Neuron (in vitro differentiated cells): ENCODE results near the gene TMEM130.

Experiments
- H2AFZ ChIP-seq: one replicate; pipeline ENCODE4 v1.6.1; 2013; ENCODE audit warnings: low read depth, mild to moderate bottlenecking, inconsistent platforms, low read length, moderate library complexity
- H3K27me3 ChIP-seq: one replicate; pipeline ENCODE4 v1.6.1; 2013; ENCODE audit warnings: low read length; ENCODE audit not compliant: insufficient read depth
- H3K36me3 ChIP-seq: one replicate; pipeline ENCODE4 v1.6.1; 2013; ENCODE audit warnings: low read length; ENCODE audit not compliant: insufficient read depth
- H3K4me1 ChIP-seq: one replicate; pipeline ENCODE4 v1.6.1; 2013; ENCODE audit warnings: low read length; ENCODE audit not compliant: insufficient read depth
- H3K4me3 ChIP-seq: 2 replicates; pipeline ENCODE4 v1.5.1; 2013; ENCODE audit warnings: mild to moderate bottlenecking, low read length, moderate library complexity
- H3K9me3 ChIP-seq: one replicate; pipeline ENCODE4 v1.6.1; 2013; ENCODE audit warnings: low read length

The TMEM130 gene

GRCh38 chr7:98869597-98870120 lies at the start of gene TMEM130:
Gene TMEM130 (minus strand): TSS chr7:98870014. CDS start chr7:98869861, 153 bp downstream.
- Histone ChIP-seq H3K4me3 (peak within 1 kb of the TSS; percentile 49), H3K36me3 (no peaks in the 10 kb centered on the region), H3K4me1 (peaks cover 16% of the 10 kb centered on the region), H2AFZ (peak within 1 kb of the TSS; percentile 71), H3K27me3 (peaks cover 33% of the 10 kb centered on the region), H3K9me3 (no peaks in the 10 kb centered on the region)

- Histone ChIP-seq H3K4me1 (no peaks in the 10 kb centered on the region), H3K4me3 (no peak overlapping the region), H3K36me3 (peaks cover 78% of the 10 kb centered on the region), H2AFZ (no peak overlapping the region), H3K9me3 (no peaks in the 10 kb centered on the region), H3K27me3 (no peaks in the 10 kb centered on the region)
These were observed 47.5 kb upstream of the TMEM130 start for GRCh38 chr7:98917331-98917730.

GRCh38 chr7:98913612-98914011 lies 43.8 kb upstream of the TMEM130 start:
- peaks cover 79% of the 10 kb centered on the region for H3K36me3 ChIP-seq
- H3K27me3 ChIP-seq: no peaks in the 10 kb centered on the region
- H3K4me1 ChIP-seq: no peaks in the 10 kb centered on the region
- no peaks in the 10 kb centered on the region for H3K9me3 ChIP-seq
- H2AFZ ChIP-seq: no peak overlapping the region
- no peak overlapping the region for H3K4me3 ChIP-seq

GRCh38 chr7:98913026-98913425 lies 43.2 kb upstream of the TMEM130 start:
- no peaks in the 10 kb centered on the region for H3K4me1 ChIP-seq
- H3K36me3 ChIP-seq: peaks cover 81% of the 10 kb centered on the region
- H3K27me3 ChIP-seq: no peaks in the 10 kb centered on the region
- no peak overlapping the region for H3K4me3 ChIP-seq
- no peaks in the 10 kb centered on the region for H3K9me3 ChIP-seq
- H2AFZ ChIP-seq: no peak overlapping the region

- peaks cover 84% of the 10 kb centered on the region for H3K36me3 ChIP-seq
These were observed 42.1 kb upstream of the TMEM130 start for GRCh38 chr7:98911916-98912315.

GRCh38 chr7:98910427-98910826 lies 40.6 kb upstream of the TMEM130 start:
- H3K4me3 ChIP-seq: no peak overlapping the region
- no peaks in the 10 kb centered on the region for H3K4me1 ChIP-seq
- peaks cover 77% of the 10 kb centered on the region for H3K36me3 ChIP-seq
- no peak overlapping the region for H2AFZ ChIP-seq
- H3K27me3 ChIP-seq: no peaks in the 10 kb centered on the region
- H3K9me3 ChIP-seq: no peaks in the 10 kb centered on the region

More at GRCh38 chr7:98911916-98912315, 42.1 kb upstream of the TMEM130 start:
- H3K4me1 ChIP-seq: no peaks in the 10 kb centered on the region
- no peak overlapping the region for H3K4me3 ChIP-seq
- no peaks in the 10 kb centered on the region for H3K27me3 ChIP-seq
- no peaks in the 10 kb centered on the region for H3K9me3 ChIP-seq
- no peak overlapping the region for H2AFZ ChIP-seq

- H3K4me1 ChIP-seq: no peaks in the 10 kb centered on the region
- H3K36me3 ChIP-seq: peaks cover 81% of the 10 kb centered on the region
- H3K27me3 ChIP-seq: no peaks in the 10 kb centered on the region
- no peaks in the 10 kb centered on the region for H3K9me3 ChIP-seq
- H2AFZ ChIP-seq: no peak overlapping the region
- no peak overlapping the region for H3K4me3 ChIP-seq
These were observed 39.7 kb upstream of the TMEM130 start for GRCh38 chr7:98909487-98909886.

GRCh38 chr7:98908585-98908984 lies 38.8 kb upstream of the TMEM130 start:
- H2AFZ ChIP-seq: no peak overlapping the region
- no peaks in the 10 kb centered on the region for H3K9me3 ChIP-seq
- H3K36me3 ChIP-seq: peaks cover 82% of the 10 kb centered on the region
- H3K27me3 ChIP-seq: no peaks in the 10 kb centered on the region
- no peak overlapping the region for H3K4me3 ChIP-seq
- H3K4me1 ChIP-seq: no peaks in the 10 kb centered on the region

GRCh38 chr7:98907570-98907969 lies 37.8 kb upstream of the TMEM130 start:
- Histone ChIP-seq H3K36me3 (peaks cover 82% of the 10 kb centered on the region), H3K4me3 (no peak overlapping the region), H3K9me3 (no peaks in the 10 kb centered on the region), H3K4me1 (no peaks in the 10 kb centered on the region), H2AFZ (no peak overlapping the region), H3K27me3 (no peaks in the 10 kb centered on the region)

- Histone ChIP-seq H3K4me3 (no peak overlapping the region), H2AFZ (no peak overlapping the region), H3K4me1 (no peaks in the 10 kb centered on the region), H3K36me3 (peaks cover 85% of the 10 kb centered on the region), H3K9me3 (no peaks in the 10 kb centered on the region), H3K27me3 (no peaks in the 10 kb centered on the region)
These were observed 33.4 kb upstream of the TMEM130 start for GRCh38 chr7:98903246-98903645.

GRCh38 chr7:98902523-98902922 lies 32.7 kb upstream of the TMEM130 start:
- no peaks in the 10 kb centered on the region for H3K9me3 ChIP-seq
- H2AFZ ChIP-seq: no peak overlapping the region
- no peaks in the 10 kb centered on the region for H3K4me1 ChIP-seq
- H3K4me3 ChIP-seq: no peak overlapping the region
- no peaks in the 10 kb centered on the region for H3K27me3 ChIP-seq
- H3K36me3 ChIP-seq: peaks cover 85% of the 10 kb centered on the region

- Histone ChIP-seq H2AFZ (no peak overlapping the region), H3K4me1 (no peaks in the 10 kb centered on the region), H3K9me3 (no peaks in the 10 kb centered on the region), H3K4me3 (no peak overlapping the region), H3K36me3 (peaks cover 95% of the 10 kb centered on the region), H3K27me3 (no peaks in the 10 kb centered on the region)
These were observed 31.0 kb upstream of the TMEM130 start for GRCh38 chr7:98900815-98901214.

GRCh38 chr7:98899816-98900215 lies 30.0 kb upstream of the TMEM130 start:
- Histone ChIP-seq H3K9me3 (no peaks in the 10 kb centered on the region), H3K36me3 (peaks cover 96% of the 10 kb centered on the region), H2AFZ (no peak overlapping the region), H3K27me3 (no peaks in the 10 kb centered on the region), H3K4me1 (no peaks in the 10 kb centered on the region), H3K4me3 (no peak overlapping the region)

GRCh38 chr7:98892609-98893008 lies 22.8 kb upstream of the TMEM130 start:
- Histone ChIP-seq H3K36me3 (peaks cover 83% of the 10 kb centered on the region), H3K27me3 (no peaks in the 10 kb centered on the region), H3K9me3 (no peaks in the 10 kb centered on the region), H2AFZ (no peak overlapping the region), H3K4me3 (no peak overlapping the region), H3K4me1 (no peaks in the 10 kb centered on the region)
